WTC11 (cell line): ENCODE measurements around the gene PGD.

Experiments
- GTF2I ChIP-seq: fragments of 250-450 bp; sonication (Bioruptor Pico); conservative IDR thresholded peaks from 2 replicates; pipeline ENCODE4 v1.4.0; 2021; ENCODE audit warnings: mild to moderate bottlenecking
- NFYB ChIP-seq: sonication (generic); formaldehyde crosslinking; conservative IDR thresholded peaks from 2 replicates; pipeline ENCODE4 v1.8.0; 2022; ENCODE audit warnings: low read depth, missing genetic modification reagents
- NR3C1 ChIP-seq: sonication (generic); formaldehyde crosslinking; conservative IDR thresholded peaks from 2 replicates; pipeline ENCODE4 v1.8.1; 2023; ENCODE audit warnings: low read depth, mild to moderate bottlenecking, missing genetic modification reagents
- RORB ChIP-seq: fragments of 250-450 bp; sonication (Bioruptor Pico); IDR thresholded peaks from 2 replicates; pipeline ENCODE4 v1.9.0; 2021; ENCODE audit warnings: mild to moderate bottlenecking
- TEAD4 ChIP-seq: sonication (generic); formaldehyde crosslinking; IDR thresholded peaks from 2 replicates; pipeline ENCODE4 v1.8.0; 2022; ENCODE audit warnings: mild to moderate bottlenecking, missing genetic modification reagents
- ZNF423 ChIP-seq: fragments of 250-450 bp; sonication (Bioruptor Pico); IDR thresholded peaks from 2 replicates; pipeline ENCODE4 v2.1.2; 2022; ENCODE audit warnings: mild to moderate bottlenecking, moderate library complexity
- TF ChIP-seq, protein P1 (sequence below): sonication (generic); formaldehyde crosslinking; IDR thresholded peaks from 2 replicates; pipeline ENCODE4 v1.8.1; 2023; ENCODE audit warnings: mild to moderate bottlenecking, missing genetic modification reagents, moderate library complexity
- TF ChIP-seq, protein P2 (sequence below): fragments of 200-600 bp; IDR thresholded peaks from 2 replicates; pipeline ENCODE4 v1.8.0; 2022; ENCODE audit warnings: antibody characterized with exemption
- TF ChIP-seq, protein P3 (sequence below): sonication (generic); formaldehyde crosslinking; IDR thresholded peaks from 2 replicates; pipeline ENCODE4 v1.8.0; 2022; ENCODE audit warnings: mild to moderate bottlenecking, missing genetic modification reagents
- TF ChIP-seq, protein P4 (sequence below): sonication (generic); formaldehyde crosslinking; IDR thresholded peaks from 2 replicates; pipeline ENCODE4 v1.8.1; 2022; ENCODE audit warnings: low read depth, mild to moderate bottlenecking, moderate library complexity, missing genetic modification reagents, borderline replicate concordance

DNA sequence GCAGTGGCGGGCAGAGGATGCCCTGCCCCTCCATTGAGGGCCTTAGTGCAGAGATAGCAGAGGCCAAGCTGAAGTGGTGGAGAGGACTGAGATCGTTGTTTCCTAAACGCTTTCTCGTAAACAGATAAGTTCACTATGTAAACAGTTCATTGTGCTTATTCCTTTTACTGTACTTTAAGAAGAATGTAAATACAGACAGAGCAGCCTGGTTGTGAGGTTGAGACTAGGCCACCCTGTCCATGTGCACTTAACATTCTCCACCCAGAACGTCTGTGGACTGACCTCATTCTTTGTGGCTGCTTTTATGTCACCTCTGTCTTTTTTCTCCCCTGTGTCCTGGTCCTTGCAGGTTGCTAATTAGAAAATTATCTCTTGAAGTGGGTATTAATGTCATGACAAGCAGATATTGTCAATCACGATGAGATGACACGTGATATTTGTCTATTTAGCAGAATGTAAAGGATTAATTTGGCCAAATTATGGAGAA, 39.9 kb downstream of the PGD start:
- TF ChIP-seq, protein P1, sequence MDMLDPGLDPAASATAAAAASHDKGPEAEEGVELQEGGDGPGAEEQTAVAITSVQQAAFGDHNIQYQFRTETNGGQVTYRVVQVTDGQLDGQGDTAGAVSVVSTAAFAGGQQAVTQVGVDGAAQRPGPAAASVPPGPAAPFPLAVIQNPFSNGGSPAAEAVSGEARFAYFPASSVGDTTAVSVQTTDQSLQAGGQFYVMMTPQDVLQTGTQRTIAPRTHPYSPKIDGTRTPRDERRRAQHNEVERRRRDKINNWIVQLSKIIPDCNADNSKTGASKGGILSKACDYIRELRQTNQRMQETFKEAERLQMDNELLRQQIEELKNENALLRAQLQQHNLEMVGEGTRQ (CRISPR knock-in tag) = no peak
- TF ChIP-seq NFYB (CRISPR knock-in tag) (no peak), TEAD4 (no peak), RORB (CRISPR knock-in tag) (no peak), GTF2I (CRISPR knock-in tag) (no peak), ZNF423 (CRISPR knock-in tag) (no peak), NR3C1 (CRISPR knock-in tag) (no peak)
- TF ChIP-seq, protein P2, sequence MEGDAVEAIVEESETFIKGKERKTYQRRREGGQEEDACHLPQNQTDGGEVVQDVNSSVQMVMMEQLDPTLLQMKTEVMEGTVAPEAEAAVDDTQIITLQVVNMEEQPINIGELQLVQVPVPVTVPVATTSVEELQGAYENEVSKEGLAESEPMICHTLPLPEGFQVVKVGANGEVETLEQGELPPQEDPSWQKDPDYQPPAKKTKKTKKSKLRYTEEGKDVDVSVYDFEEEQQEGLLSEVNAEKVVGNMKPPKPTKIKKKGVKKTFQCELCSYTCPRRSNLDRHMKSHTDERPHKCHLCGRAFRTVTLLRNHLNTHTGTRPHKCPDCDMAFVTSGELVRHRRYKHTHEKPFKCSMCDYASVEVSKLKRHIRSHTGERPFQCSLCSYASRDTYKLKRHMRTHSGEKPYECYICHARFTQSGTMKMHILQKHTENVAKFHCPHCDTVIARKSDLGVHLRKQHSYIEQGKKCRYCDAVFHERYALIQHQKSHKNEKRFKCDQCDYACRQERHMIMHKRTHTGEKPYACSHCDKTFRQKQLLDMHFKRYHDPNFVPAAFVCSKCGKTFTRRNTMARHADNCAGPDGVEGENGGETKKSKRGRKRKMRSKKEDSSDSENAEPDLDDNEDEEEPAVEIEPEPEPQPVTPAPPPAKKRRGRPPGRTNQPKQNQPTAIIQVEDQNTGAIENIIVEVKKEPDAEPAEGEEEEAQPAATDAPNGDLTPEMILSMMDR = no peak
- TF ChIP-seq, protein P3, sequence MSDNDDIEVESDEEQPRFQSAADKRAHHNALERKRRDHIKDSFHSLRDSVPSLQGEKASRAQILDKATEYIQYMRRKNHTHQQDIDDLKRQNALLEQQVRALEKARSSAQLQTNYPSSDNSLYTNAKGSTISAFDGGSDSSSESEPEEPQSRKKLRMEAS (CRISPR knock-in tag) = no peak
- TF ChIP-seq, protein P4, sequence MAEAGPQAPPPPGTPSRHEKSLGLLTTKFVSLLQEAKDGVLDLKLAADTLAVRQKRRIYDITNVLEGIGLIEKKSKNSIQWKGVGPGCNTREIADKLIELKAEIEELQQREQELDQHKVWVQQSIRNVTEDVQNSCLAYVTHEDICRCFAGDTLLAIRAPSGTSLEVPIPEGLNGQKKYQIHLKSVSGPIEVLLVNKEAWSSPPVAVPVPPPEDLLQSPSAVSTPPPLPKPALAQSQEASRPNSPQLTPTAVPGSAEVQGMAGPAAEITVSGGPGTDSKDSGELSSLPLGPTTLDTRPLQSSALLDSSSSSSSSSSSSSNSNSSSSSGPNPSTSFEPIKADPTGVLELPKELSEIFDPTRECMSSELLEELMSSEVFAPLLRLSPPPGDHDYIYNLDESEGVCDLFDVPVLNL (CRISPR knock-in tag) = no peak
